Vagina (tissue), 2 donors: Measurements from ENCODE around the gene FBXL22.

Experiments used
- CTCF ChIP-seq, 3 experiments: fragments of 450-650 bp in 2 of 3; fragments of 200-600 bp in 1 of 3; sonication (generic) in 1 of 3; IDR thresholded peaks; one replicate each; pipeline ENCODE4 v1.5.1; 2017 to 2019; ENCODE audit warnings: antibody characterized with exemption in 3 of 3, mild to moderate bottlenecking in 2 of 3, moderate library complexity in 2 of 3
- POLR2A ChIP-seq, 2 donors: fragments of 450-650 bp; IDR thresholded peaks; one replicate each; pipeline ENCODE4 v1.6.1; 2017; ENCODE audit warnings: antibody characterized with exemption in 2 of 2, mild to moderate bottlenecking in 2 of 2, moderate library complexity in 2 of 2

- TF ChIP-seq CTCF (IDR thresholded peaks at IDR 0.05) (no peak), POLR2A (IDR thresholded peaks at IDR 0.05) (no peak)
Measured at GRCh38 chr15:63634154-63634553, 37.0 kb downstream of the FBXL22 start.
